SU-DHL-6 (cell line): ENCODE measurements around the gene CCDC85A.

Source experiments
- H2AFZ ChIP-seq: fragments of 200-600 bp; sonication (generic); 2 replicates; pipeline ENCODE4 v1.6.1; 2014; ENCODE audit warnings: low read depth, mild to moderate bottlenecking, moderate library complexity, mixed read lengths, antibody characterized with exemption, low read length; ENCODE audit not compliant: severe bottlenecking
- H3F3A ChIP-seq: fragments of 200-600 bp; shearing (Covaris generic); 2 replicates; pipeline ENCODE4 v1.6.0; 2016; ENCODE audit warnings: antibody characterized with exemption, mild to moderate bottlenecking; ENCODE audit not compliant: insufficient read depth
- H3K27ac ChIP-seq: fragments of 200-600 bp; sonication (generic); 2 replicates; pipeline ENCODE4 v1.5.1; 2016; ENCODE audit warnings: low read depth, mild to moderate bottlenecking, low read length, moderate library complexity, mixed read lengths
- H3K27me3 ChIP-seq: fragments of 200-600 bp; sonication (generic), shearing (Covaris generic); 2 replicates; pipeline ENCODE4 v1.6.0; 2014; ENCODE audit warnings: mild to moderate bottlenecking, low read length
- H3K36me3 ChIP-seq: fragments of 200-600 bp; sonication (generic); 2 replicates; pipeline ENCODE4 v1.6.1; 2014; ENCODE audit warnings: mild to moderate bottlenecking, low read length, mixed read lengths
- H3K4me2 ChIP-seq: fragments of 300-600, 200-600 bp; shearing (Covaris generic), sonication (generic); 2 replicates; pipeline ENCODE4 v1.6.0; 2014; ENCODE audit warnings: low read length, low read depth, mild to moderate bottlenecking; ENCODE audit not compliant: poor library complexity, severe bottlenecking
- H3K4me3 ChIP-seq: fragments of 200-600 bp; sonication (generic); 2 replicates; pipeline ENCODE4 v1.5.1; 2014; ENCODE audit warnings: antibody characterized with exemption, low read length, mild to moderate bottlenecking, mixed read lengths; ENCODE audit not compliant: insufficient read depth, poor library complexity, severe bottlenecking
- H3K79me2 ChIP-seq: fragments of 200-600 bp; sonication (generic); 2 replicates; pipeline ENCODE4 v1.6.1; 2014; ENCODE audit warnings: mild to moderate bottlenecking, low read length, moderate library complexity; ENCODE audit not compliant: insufficient read depth
- H3K9ac ChIP-seq: fragments of 200-600 bp; sonication (generic); 2 replicates; pipeline ENCODE4 v1.7.0; 2014; ENCODE audit warnings: mild to moderate bottlenecking, low read length
- H3K9me2 ChIP-seq: fragments of 200-600 bp; sonication (generic); replicated peaks from 2 replicates; pipeline ENCODE4 v1.6.1; 2014; ENCODE audit warnings: low read length; ENCODE audit not compliant: insufficient read depth
- H3K9me3 ChIP-seq: fragments of 200-600 bp; sonication (generic); 2 replicates; pipeline ENCODE4 v1.6.1; 2014; ENCODE audit warnings: low read length, mixed read lengths; ENCODE audit not compliant: insufficient read depth
- H4K20me1 ChIP-seq: fragments of 200-600 bp; sonication (generic); 2 replicates; pipeline ENCODE4 v1.6.1; 2014; ENCODE audit warnings: low read depth, mild to moderate bottlenecking, antibody characterized with exemption, low read length, moderate library complexity, mixed read lengths
- CTCF ChIP-seq: fragments of 200-600 bp; sonication (generic); IDR thresholded peaks from one replicate; pipeline ENCODE4 v1.5.1; 2017; ENCODE audit warnings: antibody characterized with exemption, mild to moderate bottlenecking, low read length, moderate library complexity; ENCODE audit not compliant: insufficient read depth, poor library complexity, severe bottlenecking
- EZH2phosphoT487 ChIP-seq: fragments of 200-600 bp; sonication (generic), shearing (Covaris generic); conservative IDR thresholded peaks from 2 replicates; pipeline ENCODE4 v1.6.1; 2018; ENCODE audit warnings: mild to moderate bottlenecking, antibody characterized with exemption, low read length, moderate library complexity, mixed read lengths

Gene CCDC85A

GRCh38 chr2:56248965-56249742, 65.4 kb downstream of the CCDC85A start:
- Histone ChIP-seq H3K27ac (no peak overlapping the region), H3K9me3 (no peaks in the 10 kb centered on the region), H3K27me3 (no peaks in the 10 kb centered on the region), H3K36me3 (no peaks in the 10 kb centered on the region), H2AFZ (no peak overlapping the region), H3K4me2 (no peak overlapping the region), H3K9ac (no peak overlapping the region), H3K9me2 (no peaks in the 10 kb centered on the region), H3F3A (no peaks in the 10 kb centered on the region), H3K79me2 (no peaks in the 10 kb centered on the region), H4K20me1 (no peaks in the 10 kb centered on the region), H3K4me3 (no peak overlapping the region)
- TF ChIP-seq CTCF: no peak
- no peak for TF ChIP-seq EZH2phosphoT487

- H3K79me2 ChIP-seq: no peaks in the 10 kb centered on the region
- H3K9ac ChIP-seq: no peak overlapping the region
- H3K36me3 ChIP-seq: no peaks in the 10 kb centered on the region
- no peaks in the 10 kb centered on the region for H3K27me3 ChIP-seq
- TF ChIP-seq CTCF: no peak
- no peak for TF ChIP-seq EZH2phosphoT487
- H3K9me3 ChIP-seq: no peaks in the 10 kb centered on the region
- H3F3A ChIP-seq: no peaks in the 10 kb centered on the region
- H3K4me2 ChIP-seq: no peak overlapping the region
- no peaks in the 10 kb centered on the region for H4K20me1 ChIP-seq
- no peaks in the 10 kb centered on the region for H3K9me2 ChIP-seq
- H3K27ac ChIP-seq: no peak overlapping the region
- no peak overlapping the region for H2AFZ ChIP-seq
- no peak overlapping the region for H3K4me3 ChIP-seq
Observed at GRCh38 chr2:56250153-56250729, 66.5 kb downstream of the CCDC85A start.

- Histone ChIP-seq H3K27ac (no peak overlapping the region), H3K27me3 (no peaks in the 10 kb centered on the region), H3K4me3 (no peak overlapping the region), H3F3A (no peaks in the 10 kb centered on the region), H3K9me3 (no peaks in the 10 kb centered on the region), H3K4me2 (no peak overlapping the region), H3K9me2 (no peaks in the 10 kb centered on the region), H2AFZ (no peak overlapping the region), H3K9ac (no peak overlapping the region), H3K79me2 (no peaks in the 10 kb centered on the region), H3K36me3 (no peaks in the 10 kb centered on the region), H4K20me1 (no peaks in the 10 kb centered on the region)
- no peak for TF ChIP-seq CTCF
- no peak for TF ChIP-seq EZH2phosphoT487
Observed at GRCh38 chr2:56260415-56260814, 76.6 kb downstream of the CCDC85A start.
